Gastrocnemius medialis (tissue), 4 donors: Measurements from ENCODE around the gene NRXN2.

ENCODE experiments used
- CTCF ChIP-seq, 5 experiments: fragments of 450-650 bp in 3 of 5; fragments of 200-600 bp in 2 of 5; sonication (generic) in 2 of 5; IDR thresholded peaks in 4 of 5; conservative IDR thresholded peaks in 1 of 5; 1 replicate in 4 of 5; 2 replicates in 1 of 5; pipeline ENCODE4 v1.5.1; 2016 to 2019; ENCODE audit warnings: antibody characterized with exemption in 5 of 5, mild to moderate bottlenecking in 3 of 5, moderate library complexity in 3 of 5
- POLR2A ChIP-seq, 2 donors: fragments of 450-650 bp; IDR thresholded peaks; one replicate each; pipeline ENCODE4 v1.6.1; 2017; ENCODE audit warnings: antibody characterized with exemption in 2 of 2, mild to moderate bottlenecking in 2 of 2, moderate library complexity in 2 of 2

- TF ChIP-seq CTCF (IDR thresholded peaks at IDR 0.05 in 4 of 5, conservative IDR thresholded peaks at IDR 0.05 in 1 of 5) (no peak), POLR2A (IDR thresholded peaks at IDR 0.05) (no peak)
These were observed 121.2 kb downstream of the NRXN2 start for GRCh38 chr11:64601605-64602465.
